Measurements from ENCODE around the gene PACRG. TPM values are rescaled to one million over a fixed set of nuclear protein-coding genes. Genes with fewer than 3 reads are reported as not detected.

Gene PACRG
- polyA plus RNA-seq, 1 donor (not counting 4 experiments of a cell fraction or from before 2014, with no cell fraction given) = 0.31 TPM

- FAIRE-seq = no peak
- Histone ChIP-seq H3K4me3 (ENCODE audit: control insufficient read depth in 2 of 3, extremely low read depth in 1 of 3, insufficient read depth in 2 of 3, low read depth in 1 of 3, low read length in 3 of 3) (no peak overlapping the region), H3K9me1 (ENCODE audit: control insufficient read depth, extremely low read depth, insufficient read depth, low read length) (no peaks in the 10 kb centered on the region), H3K79me2 (ENCODE audit: control insufficient read depth, insufficient read depth, low read length) (no peaks in the 10 kb centered on the region), H4K20me1 (ENCODE audit: control insufficient read depth, extremely low read depth, insufficient read depth, low read length) (no peaks in the 10 kb centered on the region), H3K27me3 (ENCODE audit: control insufficient read depth, extremely low read depth, insufficient read depth, low read length) (no peaks in the 10 kb centered on the region), H2AFZ (ENCODE audit: control insufficient read depth, low read length) (no peak overlapping the region), H3K9me3 (ENCODE audit: control insufficient read depth, low read depth, low read length) (no peaks in the 10 kb centered on the region), H3K9ac (ENCODE audit: control insufficient read depth, extremely low read depth, insufficient read depth, low read length) (no peak overlapping the region), H3K36me3 (ENCODE audit: control insufficient read depth in 2 of 2, extremely low read depth in 1 of 2, insufficient read depth in 2 of 2, low read length in 2 of 2) (no peaks in the 10 kb centered on the region), H3K4me1 (ENCODE audit: control insufficient read depth, extremely low read depth, insufficient read depth, low read length) (no peaks in the 10 kb centered on the region), H3K27ac (ENCODE audit: control insufficient read depth, insufficient read depth, low read length) (no peak overlapping the region), H3K4me2 (ENCODE audit: control insufficient read depth, extremely low read depth, insufficient read depth, low read depth, low read length) (no peak overlapping the region)
- TF ChIP-seq EZH2 (IDR thresholded peaks at IDR 0.05; ENCODE audit: low read length) (no peak), CTCF (optimal IDR thresholded peaks at IDR 0.05 in 1 of 3, IDR thresholded peaks at IDR 0.05 in 1 of 3, conservative IDR thresholded peaks at IDR 0.05 in 1 of 3; ENCODE audit: extremely low read depth in 1 of 3, insufficient read depth in 2 of 3, low read length in 3 of 3) (no peak)
- dilution Hi-C loops (cut with MboI; ENCODE audit: extremely low pct_ligation_motif_present, low sequenced_read_pairs) = no loop called here
- no peak for DNase-seq (ENCODE audit: low read depth, low spot score)
Observed at GRCh38 chr6:162733489-162733888, 5.7 kb downstream of the PACRG start.

- H3K79me2 ChIP-seq (ENCODE audit: control insufficient read depth, insufficient read depth, low read length) = no peaks in the 10 kb centered on the region
- no peak for DNase-seq (ENCODE audit: low read depth, low spot score)
- no peaks in the 10 kb centered on the region for H3K9me3 ChIP-seq (ENCODE audit: control insufficient read depth, low read depth, low read length)
- dilution Hi-C loops (cut with MboI; ENCODE audit: extremely low pct_ligation_motif_present, low sequenced_read_pairs) = no loop called here
- H3K27me3 ChIP-seq (ENCODE audit: control insufficient read depth, extremely low read depth, insufficient read depth, low read length) = no peaks in the 10 kb centered on the region
- TF ChIP-seq CTCF (optimal IDR thresholded peaks at IDR 0.05 in 1 of 3, IDR thresholded peaks at IDR 0.05 in 1 of 3, conservative IDR thresholded peaks at IDR 0.05 in 1 of 3; ENCODE audit: extremely low read depth in 1 of 3, insufficient read depth in 2 of 3, low read length in 3 of 3) (peak in 2 of 3 experiments; percentile 4 to 27), EZH2 (IDR thresholded peaks at IDR 0.05; ENCODE audit: low read length) (no peak)
- H4K20me1 ChIP-seq (ENCODE audit: control insufficient read depth, extremely low read depth, insufficient read depth, low read length) = no peaks in the 10 kb centered on the region
- no peak for FAIRE-seq
- no peak overlapping the region for H3K4me3 ChIP-seq (ENCODE audit: control insufficient read depth in 2 of 3, extremely low read depth in 1 of 3, insufficient read depth in 2 of 3, low read depth in 1 of 3, low read length in 3 of 3)
- H3K9me1 ChIP-seq (ENCODE audit: control insufficient read depth, extremely low read depth, insufficient read depth, low read length) = no peaks in the 10 kb centered on the region
- H2AFZ ChIP-seq (ENCODE audit: control insufficient read depth, low read length) = no peak overlapping the region
- H3K4me2 ChIP-seq (ENCODE audit: control insufficient read depth, extremely low read depth, insufficient read depth, low read depth, low read length) = no peak overlapping the region
- H3K27ac ChIP-seq (ENCODE audit: control insufficient read depth, insufficient read depth, low read length) = no peak overlapping the region
- H3K36me3 ChIP-seq (ENCODE audit: control insufficient read depth in 2 of 2, extremely low read depth in 1 of 2, insufficient read depth in 2 of 2, low read length in 2 of 2) = no peaks in the 10 kb centered on the region
- H3K4me1 ChIP-seq (ENCODE audit: control insufficient read depth, extremely low read depth, insufficient read depth, low read length) = no peaks in the 10 kb centered on the region
- H3K9ac ChIP-seq (ENCODE audit: control insufficient read depth, extremely low read depth, insufficient read depth, low read length) = no peak overlapping the region
Observed at GRCh38 chr6:162736961-162737360, 9.2 kb downstream of the PACRG start.
